Central memory CD4-positive, alpha-beta T cell (primary cell): ENCODE results near the gene RIMBP2.

Experiments
- DNase-seq: peaks from one replicate; pipeline ENCODE4 v3.0.0; 2022

Gene RIMBP2

GRCh38 chr12:130458341-130458740 lies 257.8 kb downstream of the RIMBP2 start:
- DNase-seq: no peak

- no peak for DNase-seq
Measured at GRCh38 chr12:130457215-130457614, 258.9 kb downstream of the RIMBP2 start.

GRCh38 chr12:130456375-130457199 lies 259.5 kb downstream of the RIMBP2 start:
- DNase-seq: no peak

GRCh38 chr12:130455161-130455560 lies 260.9 kb downstream of the RIMBP2 start:
- no peak for DNase-seq

- DNase-seq: no peak
Measured at GRCh38 chr12:130454296-130454695, 261.8 kb downstream of the RIMBP2 start.

GRCh38 chr12:130452546-130452945 lies 263.6 kb downstream of the RIMBP2 start:
- no peak for DNase-seq

GRCh38 chr12:130451001-130451930 lies 264.8 kb downstream of the RIMBP2 start:
- DNase-seq: no peak

- DNase-seq: no peak
Measured at GRCh38 chr12:130449291-130449690, 266.8 kb downstream of the RIMBP2 start.

- no peak for DNase-seq
Measured at GRCh38 chr12:130448044-130448821, 267.9 kb downstream of the RIMBP2 start.

- DNase-seq: no peak
Measured at GRCh38 chr12:130447655-130447965, 268.5 kb downstream of the RIMBP2 start.

GRCh38 chr12:130446846-130447654 lies 269.0 kb downstream of the RIMBP2 start:
- no peak for DNase-seq

GRCh38 chr12:130444986-130445385 lies 271.1 kb downstream of the RIMBP2 start:
- no peak for DNase-seq

- no peak for DNase-seq
Measured at GRCh38 chr12:130444061-130444460, 272.0 kb downstream of the RIMBP2 start.

- no peak for DNase-seq
Measured at GRCh38 chr12:130441771-130442760, 274.0 kb downstream of the RIMBP2 start.

GRCh38 chr12:130440411-130441080 lies 275.6 kb downstream of the RIMBP2 start:
- no peak for DNase-seq

- no peak for DNase-seq
Measured at GRCh38 chr12:130439250-130439649, 276.8 kb downstream of the RIMBP2 start.

GRCh38 chr12:130438711-130439110 lies 277.4 kb downstream of the RIMBP2 start:
- no peak for DNase-seq

GRCh38 chr12:130438243-130438620 lies 277.9 kb downstream of the RIMBP2 start:
- no peak for DNase-seq

- no peak for DNase-seq
Measured at GRCh38 chr12:130437555-130438242, 278.4 kb downstream of the RIMBP2 start.
